SK-N-SH (cell line): ENCODE results near the gene USP12.
"Not testable (repeated sequence)": the region's sequence is repeated elsewhere in the genome, so short reads cannot be mapped to it uniquely, and the experiment has no call there.

Source experiments
- CTCF ChIP-seq: fragments of 200-600 bp; sonication (generic); IDR thresholded peaks from 2 replicates; pipeline ENCODE4 v1.6.1; 2017; ENCODE audit warnings: antibody characterized with exemption, mild to moderate bottlenecking, moderate library complexity
- EZH2phosphoT487 ChIP-seq: fragments of 200-600 bp; sonication (generic); IDR thresholded peaks from 2 replicates; pipeline ENCODE4 v1.6.1; 2017; ENCODE audit warnings: low read depth, mixed run types, mild to moderate bottlenecking, antibody characterized with exemption, moderate library complexity, borderline replicate concordance
- POLR2AphosphoS5 ChIP-seq: IDR thresholded peaks from 2 replicates; pipeline ENCODE4 v1.6.1; 2012; ENCODE audit warnings: low read depth, low read length
- RFX5 ChIP-seq: IDR thresholded peaks from 2 replicates; pipeline ENCODE4 v1.6.1; 2012; ENCODE audit warnings: mild to moderate bottlenecking, improper control_type of control experiment, low read length
- YY1 ChIP-seq: IDR thresholded peaks from 2 replicates; pipeline ENCODE4 v1.4.0; 2012; ENCODE audit warnings: low read depth, mild to moderate bottlenecking
- TF ChIP-seq, protein P1 (sequence below): IDR thresholded peaks from 2 replicates; pipeline ENCODE4 v1.4.0; 2012; ENCODE audit warnings: low read depth, borderline replicate concordance

GRCh38 chr13:27217791-27218190 lies 46.2 kb upstream of the USP12 start:
- TF ChIP-seq CTCF, POLR2AphosphoS5, YY1, RFX5, EZH2phosphoT487: not testable (repeated sequence)
- TF ChIP-seq, protein P1, sequence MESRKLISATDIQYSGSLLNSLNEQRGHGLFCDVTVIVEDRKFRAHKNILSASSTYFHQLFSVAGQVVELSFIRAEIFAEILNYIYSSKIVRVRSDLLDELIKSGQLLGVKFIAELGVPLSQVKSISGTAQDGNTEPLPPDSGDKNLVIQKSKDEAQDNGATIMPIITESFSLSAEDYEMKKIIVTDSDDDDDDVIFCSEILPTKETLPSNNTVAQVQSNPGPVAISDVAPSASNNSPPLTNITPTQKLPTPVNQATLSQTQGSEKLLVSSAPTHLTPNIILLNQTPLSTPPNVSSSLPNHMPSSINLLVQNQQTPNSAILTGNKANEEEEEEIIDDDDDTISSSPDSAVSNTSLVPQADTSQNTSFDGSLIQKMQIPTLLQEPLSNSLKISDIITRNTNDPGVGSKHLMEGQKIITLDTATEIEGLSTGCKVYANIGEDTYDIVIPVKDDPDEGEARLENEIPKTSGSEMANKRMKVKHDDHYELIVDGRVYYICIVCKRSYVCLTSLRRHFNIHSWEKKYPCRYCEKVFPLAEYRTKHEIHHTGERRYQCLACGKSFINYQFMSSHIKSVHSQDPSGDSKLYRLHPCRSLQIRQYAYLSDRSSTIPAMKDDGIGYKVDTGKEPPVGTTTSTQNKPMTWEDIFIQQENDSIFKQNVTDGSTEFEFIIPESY, result not testable (repeated sequence)
